ENCODE data around the gene HIP1R.

HIP1R gene

DNA sequence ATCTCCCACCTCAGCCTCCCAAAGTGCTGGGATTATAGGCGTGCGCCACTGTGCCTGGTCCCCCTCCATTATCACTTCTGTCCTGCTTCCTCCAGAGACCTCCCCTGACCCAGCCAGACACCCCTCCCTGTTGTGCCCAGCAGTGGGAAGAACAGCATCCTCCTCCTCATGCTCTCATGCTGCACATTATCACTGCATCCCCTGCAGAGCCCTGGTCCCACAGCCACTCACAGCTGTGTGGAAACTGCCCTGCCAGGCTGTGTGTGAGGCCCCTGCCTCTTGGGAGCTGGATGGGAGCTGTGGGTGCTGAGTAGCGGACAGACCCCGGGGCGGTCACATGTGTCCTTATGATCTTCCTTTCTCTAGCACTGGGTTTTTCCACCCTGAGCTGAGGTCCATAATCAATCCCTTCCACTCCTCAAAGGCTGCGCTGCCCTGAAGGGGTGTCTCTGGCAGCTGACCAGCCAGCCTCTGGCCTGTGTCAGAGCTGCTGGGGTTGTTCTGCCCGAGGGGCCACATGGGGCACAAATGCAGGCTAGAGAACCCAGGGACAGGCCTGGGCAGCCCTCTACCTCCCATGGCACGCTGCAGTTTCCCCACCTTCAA is 9.2 kb downstream of the HIP1R start:
- TF ChIP-seq, protein P1, sequence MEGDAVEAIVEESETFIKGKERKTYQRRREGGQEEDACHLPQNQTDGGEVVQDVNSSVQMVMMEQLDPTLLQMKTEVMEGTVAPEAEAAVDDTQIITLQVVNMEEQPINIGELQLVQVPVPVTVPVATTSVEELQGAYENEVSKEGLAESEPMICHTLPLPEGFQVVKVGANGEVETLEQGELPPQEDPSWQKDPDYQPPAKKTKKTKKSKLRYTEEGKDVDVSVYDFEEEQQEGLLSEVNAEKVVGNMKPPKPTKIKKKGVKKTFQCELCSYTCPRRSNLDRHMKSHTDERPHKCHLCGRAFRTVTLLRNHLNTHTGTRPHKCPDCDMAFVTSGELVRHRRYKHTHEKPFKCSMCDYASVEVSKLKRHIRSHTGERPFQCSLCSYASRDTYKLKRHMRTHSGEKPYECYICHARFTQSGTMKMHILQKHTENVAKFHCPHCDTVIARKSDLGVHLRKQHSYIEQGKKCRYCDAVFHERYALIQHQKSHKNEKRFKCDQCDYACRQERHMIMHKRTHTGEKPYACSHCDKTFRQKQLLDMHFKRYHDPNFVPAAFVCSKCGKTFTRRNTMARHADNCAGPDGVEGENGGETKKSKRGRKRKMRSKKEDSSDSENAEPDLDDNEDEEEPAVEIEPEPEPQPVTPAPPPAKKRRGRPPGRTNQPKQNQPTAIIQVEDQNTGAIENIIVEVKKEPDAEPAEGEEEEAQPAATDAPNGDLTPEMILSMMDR (IDR thresholded peaks at IDR 0.05; ENCODE audit: control insufficient read depth, extremely low read depth, insufficient read depth), result no peak
- no peak overlapping the region for H3K4me3 ChIP-seq (ENCODE audit: low read depth, low read length)
- no peak for DNase-seq (ENCODE audit: low read depth)

DNA sequence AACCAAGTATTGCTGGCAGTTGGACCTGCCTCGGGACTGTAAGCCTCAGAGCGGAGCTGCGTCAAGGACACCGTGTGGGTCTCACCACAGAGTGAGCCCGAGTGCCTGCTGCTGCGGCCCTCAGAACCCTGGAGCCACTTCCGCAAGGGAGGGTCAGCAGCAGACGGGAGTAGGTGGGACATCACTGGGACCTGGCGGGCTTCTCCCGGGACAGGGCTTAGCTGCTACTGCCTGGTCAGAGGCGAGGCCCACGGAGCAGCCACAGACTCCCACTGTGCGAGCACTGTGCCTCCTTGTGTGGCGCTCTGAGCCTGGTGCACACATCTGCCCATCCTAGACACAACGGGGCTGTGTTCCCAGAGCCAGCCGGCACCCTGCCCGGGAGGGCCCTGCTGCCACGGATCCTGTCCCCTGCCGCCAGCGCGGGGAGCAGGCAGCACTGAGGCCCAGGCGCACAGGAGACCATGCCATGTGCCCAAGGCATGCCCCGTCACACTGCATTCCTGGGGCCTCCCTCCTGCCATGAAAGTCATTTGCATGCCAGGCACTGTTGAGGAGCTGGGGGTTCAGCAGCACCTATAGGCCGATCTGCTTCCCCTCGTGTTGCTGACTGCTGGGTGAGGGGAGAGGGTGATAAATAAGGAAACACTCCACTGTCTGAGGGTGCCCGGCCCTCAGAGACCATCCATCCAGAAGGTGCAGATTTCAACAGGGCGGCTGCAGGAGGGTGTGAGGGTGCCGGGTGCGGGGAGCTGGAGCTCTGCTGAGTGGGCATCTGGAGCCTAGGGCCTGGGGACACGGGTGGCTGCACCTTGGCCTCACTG is 10.0 kb downstream of the HIP1R start:
- no peak overlapping the region for H3K4me3 ChIP-seq (ENCODE audit: low read depth, low read length)
- DNase-seq (ENCODE audit: low read depth), result no peak
- TF ChIP-seq, protein P1 (IDR thresholded peaks at IDR 0.05; ENCODE audit: control insufficient read depth, extremely low read depth, insufficient read depth), result no peak

DNA sequence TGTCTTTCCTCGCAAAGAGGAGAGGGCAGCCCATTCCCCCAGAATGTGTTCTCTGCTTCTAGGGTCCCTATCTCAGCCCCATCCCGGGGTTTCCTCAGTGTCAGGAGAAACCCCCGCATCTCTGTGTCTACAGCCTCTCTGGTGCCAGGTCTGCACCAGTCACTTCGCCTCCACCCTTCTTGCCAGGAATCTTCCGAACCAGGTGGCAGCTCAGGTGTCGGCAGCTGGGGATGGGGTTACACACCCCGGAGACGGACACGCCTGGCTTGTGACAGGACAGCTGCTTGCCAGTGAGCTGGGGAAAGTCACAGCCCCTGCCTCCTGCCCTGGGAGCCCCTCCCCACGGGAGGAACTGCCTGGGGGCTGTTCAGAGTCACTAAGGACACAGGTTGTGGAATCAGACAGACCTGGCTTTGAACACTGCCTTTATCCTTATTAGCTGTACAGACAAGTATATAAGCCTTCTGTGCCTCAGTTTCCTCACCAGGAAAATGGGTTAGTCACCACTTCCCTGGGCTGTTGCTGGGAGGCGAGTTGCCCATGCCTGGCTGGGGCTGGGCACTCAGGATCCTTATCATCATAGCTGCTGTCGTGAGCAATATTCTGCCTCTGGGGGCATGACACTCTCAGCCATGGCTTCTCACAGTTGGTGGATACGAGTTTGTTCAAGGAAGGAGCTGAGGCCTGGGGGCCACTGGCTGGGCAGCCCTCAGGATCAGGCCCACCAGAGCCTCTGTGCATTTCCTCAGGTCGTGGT is 10.8 kb downstream of the HIP1R start:
- DNase-seq (ENCODE audit: low read depth), result no peak
- no peak overlapping the region for H3K4me3 ChIP-seq (ENCODE audit: low read depth, low read length)
- TF ChIP-seq, protein P1 (IDR thresholded peaks at IDR 0.05; ENCODE audit: control insufficient read depth, extremely low read depth, insufficient read depth), result no peak

DNA sequence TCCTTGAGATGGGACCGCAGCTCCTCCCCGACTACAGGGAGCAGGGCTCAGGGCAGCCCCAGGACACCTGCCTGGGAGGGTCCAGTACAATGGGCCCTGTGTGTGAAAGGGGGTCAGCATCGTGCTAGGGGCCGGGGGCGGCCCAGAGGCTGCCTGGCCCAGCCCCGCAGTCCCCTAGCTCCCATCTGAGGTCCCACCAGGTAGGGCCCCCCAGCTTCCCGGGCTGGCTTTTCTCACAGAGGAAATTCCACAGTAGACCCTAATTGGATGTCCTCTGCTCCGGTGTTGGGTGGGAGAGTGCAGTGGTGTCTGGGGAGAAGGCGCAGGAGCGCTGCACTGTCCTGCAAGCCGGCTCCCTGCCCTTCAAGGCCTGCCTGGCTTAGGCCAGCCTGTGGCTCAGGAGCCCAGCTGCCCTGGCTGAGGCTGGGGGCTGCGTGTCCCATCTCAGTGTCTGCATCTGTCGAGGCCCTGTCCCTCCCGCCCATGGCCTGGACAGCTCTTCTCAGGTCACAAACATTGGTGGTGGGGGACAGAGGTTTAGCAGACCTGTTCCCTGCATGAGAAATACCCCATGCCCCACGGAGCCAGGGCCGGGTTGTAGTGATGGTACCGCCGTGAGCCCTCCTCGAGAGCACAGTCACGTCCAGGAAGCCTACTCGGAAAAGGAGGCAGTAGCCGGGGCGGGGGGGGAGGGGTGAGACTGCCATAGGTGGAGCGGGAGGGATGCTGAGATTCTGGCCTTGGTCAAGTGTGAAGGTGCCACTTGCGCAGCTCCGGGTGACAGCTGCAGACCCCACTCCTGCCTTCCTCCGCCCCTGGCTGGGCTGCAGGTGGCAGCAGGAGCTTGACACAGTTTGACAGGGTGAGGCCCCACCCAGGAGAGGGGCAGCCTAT is 11.6 kb downstream of the HIP1R start:
- TF ChIP-seq, protein P1 (IDR thresholded peaks at IDR 0.05; ENCODE audit: control insufficient read depth, extremely low read depth, insufficient read depth), result no peak
- DNase-seq (ENCODE audit: low read depth), result no peak
- H3K4me3 ChIP-seq (ENCODE audit: low read depth, low read length), result no peak overlapping the region

DNA sequence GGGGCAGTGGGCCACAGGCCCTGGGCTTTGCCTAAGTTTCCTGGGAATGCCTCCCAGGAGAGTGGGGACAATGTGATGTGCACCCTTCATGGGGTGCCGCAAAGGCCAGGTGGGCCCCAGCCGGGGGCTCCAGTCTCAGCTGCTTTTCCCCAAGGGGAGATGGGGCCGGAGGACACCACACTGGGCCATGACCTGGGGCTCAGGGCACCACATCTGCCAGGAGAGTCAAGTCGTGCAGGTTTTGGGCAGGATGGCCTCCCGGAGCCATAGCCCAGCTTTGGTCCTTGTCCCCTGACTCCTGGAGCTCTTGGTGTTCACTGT is 12.2 kb downstream of the HIP1R start:
- no peak overlapping the region for H3K4me3 ChIP-seq (ENCODE audit: low read depth, low read length)
- TF ChIP-seq, protein P1 (IDR thresholded peaks at IDR 0.05; ENCODE audit: control insufficient read depth, extremely low read depth, insufficient read depth), result no peak
- DNase-seq (ENCODE audit: low read depth), result no peak

DNA sequence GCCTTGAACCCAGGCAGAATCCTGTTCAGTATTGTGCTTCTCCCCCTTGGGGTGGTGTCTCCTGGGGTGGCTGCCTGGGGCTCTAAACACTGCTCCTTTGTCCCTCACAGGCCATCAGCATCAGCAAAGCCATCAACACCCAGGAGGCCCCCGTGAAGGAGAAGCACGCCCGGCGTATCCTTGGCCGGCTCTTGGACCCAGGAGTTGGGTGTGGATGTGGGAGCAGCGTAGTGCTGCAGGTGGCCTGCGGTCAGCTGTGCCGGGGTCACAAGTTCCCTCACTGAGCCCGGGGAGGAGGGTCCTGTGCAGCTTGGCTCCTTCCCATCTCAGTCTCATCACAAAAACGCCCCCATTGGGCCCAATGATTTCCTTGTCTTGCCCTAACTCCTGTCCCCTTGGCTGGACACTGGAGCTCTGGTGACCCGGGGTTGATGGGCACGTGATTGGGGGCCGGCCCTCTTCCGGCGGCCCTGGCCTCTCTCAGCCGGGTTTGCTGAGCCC is 12.7 kb downstream of the HIP1R start:
- H3K4me3 ChIP-seq (ENCODE audit: low read depth, low read length), result no peak overlapping the region
- TF ChIP-seq, protein P1 (IDR thresholded peaks at IDR 0.05; ENCODE audit: control insufficient read depth, extremely low read depth, insufficient read depth), result no peak
- no peak for DNase-seq (ENCODE audit: low read depth)
